Renal cortex interstitium (tissue), 11 donors: ENCODE data around the gene PRSS56. TPM values are rescaled to one million over a fixed set of nuclear protein-coding genes. Genes with fewer than 3 reads are reported as not detected.
"Not testable (repeated sequence)": the region's sequence is repeated elsewhere in the genome, so short reads cannot be mapped to it uniquely, and the experiment has no call there.

Source experiments
- DNase-seq, 11 donors: peaks; one replicate each; pipeline ENCODE4 v3.0.0-alpha.2; 2013; ENCODE audit warnings: low read depth in 9 of 11, low spot score in 4 of 11; ENCODE audit errors: extremely low read depth in 1 of 11
- polyA plus RNA-seq, 3 donors: library from polyadenylated mRNA; unstranded; fragments of 120-200 nt; gene quantifications; one replicate each; pipeline ENCODE4 v1.2.1, GENCODE V29; 2013; ENCODE audit not compliant: insufficient read length in 3 of 3

Gene PRSS56
- polyA plus RNA-seq, 3 donors: 0.09 to 0.83 TPM; not detected in 1

DNA sequence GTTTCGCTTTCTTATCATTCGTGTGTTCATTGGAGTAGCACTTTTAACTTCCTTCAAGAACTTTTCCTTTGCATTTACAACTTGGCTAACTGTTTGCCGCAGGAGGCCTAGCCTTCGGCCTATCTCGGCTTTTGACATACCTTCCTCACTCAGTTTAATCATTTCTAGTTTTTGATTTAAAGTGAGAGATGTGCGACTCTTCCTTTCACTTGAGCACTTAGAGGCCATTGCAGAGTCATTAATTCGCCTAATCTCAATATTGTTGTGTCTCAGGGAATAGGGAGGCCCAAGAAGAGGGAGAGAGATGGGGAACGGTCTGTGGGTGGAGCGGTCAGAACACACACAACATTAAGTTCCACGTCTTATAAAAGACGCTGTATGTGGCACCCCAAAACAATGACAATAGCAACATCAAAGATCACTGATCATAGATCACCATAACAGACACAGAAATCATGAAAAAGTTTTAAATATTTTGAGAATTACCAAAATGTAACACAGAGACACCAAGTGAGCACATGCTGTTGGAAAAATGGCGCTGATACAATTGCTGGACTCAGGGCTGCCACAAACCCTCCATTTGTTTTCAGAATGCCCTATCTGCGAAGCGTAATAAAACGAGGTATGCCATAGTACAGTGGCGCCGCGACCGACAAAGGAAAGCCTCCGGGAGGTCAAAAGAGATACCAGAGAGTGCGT is 29.6 kb downstream of the PRSS56 start:
- no peak for DNase-seq

GRCh38 chr2:232550354-232551249 is 30.4 kb downstream of the PRSS56 start, which contains the start of the genes EIF4E2 and TIGD1:
Gene EIF4E2 (plus strand): TSS chr2:232550689. CDS start chr2:232550725, 36 bp downstream.
Gene TIGD1 (minus strand): TSS chr2:232550557. CDS start chr2:232549882, 675 bp downstream.
- peak; percentile 86 to 94 (median 93) for DNase-seq

- DNase-seq: no peak
Observed at GRCh38 chr2:232551250-232551638, 31.1 kb downstream of the PRSS56 start.

- no peak for DNase-seq
Observed at GRCh38 chr2:232551776-232552175, 31.6 kb downstream of the PRSS56 start.

GRCh38 chr2:232556426-232556825 is 36.2 kb downstream of the PRSS56 start:
- no peak for DNase-seq

- DNase-seq: no peak
Observed at GRCh38 chr2:232562515-232563151, 42.4 kb downstream of the PRSS56 start.

GRCh38 chr2:232563580-232563979 is 43.4 kb downstream of the PRSS56 start:
- DNase-seq: no peak

DNA sequence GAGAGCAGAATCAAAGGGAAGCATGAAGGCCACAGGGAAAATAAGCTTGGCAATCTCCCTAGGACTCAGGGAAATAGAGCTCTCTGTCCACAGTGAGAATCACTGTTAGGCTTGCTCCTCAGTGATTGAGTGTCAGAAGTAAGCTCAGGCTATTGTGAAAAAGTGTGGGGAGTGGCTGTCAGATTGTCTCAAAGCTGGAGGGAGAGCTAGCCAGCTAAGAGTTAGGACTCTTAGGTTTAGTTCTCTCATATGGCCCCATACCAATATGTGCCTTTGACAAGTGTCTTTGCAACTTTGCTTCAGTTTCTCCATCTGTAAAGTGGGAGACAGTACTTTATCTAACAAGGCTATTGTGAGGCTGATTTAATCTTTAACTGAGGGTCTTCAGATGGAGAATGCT is 47.5 kb downstream of the PRSS56 start:
- DNase-seq: no peak

DNA sequence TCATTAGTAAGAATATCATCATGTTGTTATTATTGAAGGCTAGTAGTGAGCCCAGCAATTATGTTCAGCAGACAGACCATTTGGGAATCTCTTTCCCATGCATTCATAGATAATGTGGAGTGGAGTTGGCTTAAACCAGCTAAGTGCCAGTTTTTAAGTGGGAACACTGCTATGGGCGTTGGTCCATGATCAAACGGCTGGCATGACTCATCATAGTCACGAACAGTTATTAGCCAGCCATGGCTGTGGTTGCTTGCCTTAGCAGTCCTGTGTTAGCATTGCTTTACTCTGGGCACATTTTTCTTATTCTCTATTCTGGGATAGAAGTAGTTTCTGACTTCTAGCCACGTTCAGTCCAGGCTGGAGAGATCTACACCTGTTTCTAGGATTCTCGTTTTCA is 48.0 kb downstream of the PRSS56 start:
- DNase-seq: no peak

GRCh38 chr2:232569541-232569940 is 49.4 kb downstream of the PRSS56 start:
- no peak for DNase-seq

DNA sequence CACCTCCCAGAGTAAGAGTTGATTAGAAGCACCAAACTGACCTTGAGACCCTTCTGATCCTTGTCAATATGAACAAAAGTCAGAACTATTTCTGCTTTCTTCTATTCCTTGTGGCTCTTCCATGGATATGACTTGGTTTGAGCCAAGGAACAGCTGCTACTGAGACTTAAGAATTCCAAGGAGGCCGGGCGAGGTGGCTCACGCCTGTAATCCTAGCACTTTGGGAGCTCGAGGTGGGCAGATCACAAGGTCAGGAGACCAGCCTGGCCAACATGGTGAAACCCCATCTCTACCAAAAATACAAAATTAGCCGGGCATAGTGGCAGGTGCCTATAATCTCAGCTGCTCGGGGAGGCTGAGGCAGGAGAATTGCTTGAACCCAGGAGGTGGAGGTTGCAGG is 50.3 kb downstream of the PRSS56 start:
- DNase-seq: not testable (repeated sequence)

DNA sequence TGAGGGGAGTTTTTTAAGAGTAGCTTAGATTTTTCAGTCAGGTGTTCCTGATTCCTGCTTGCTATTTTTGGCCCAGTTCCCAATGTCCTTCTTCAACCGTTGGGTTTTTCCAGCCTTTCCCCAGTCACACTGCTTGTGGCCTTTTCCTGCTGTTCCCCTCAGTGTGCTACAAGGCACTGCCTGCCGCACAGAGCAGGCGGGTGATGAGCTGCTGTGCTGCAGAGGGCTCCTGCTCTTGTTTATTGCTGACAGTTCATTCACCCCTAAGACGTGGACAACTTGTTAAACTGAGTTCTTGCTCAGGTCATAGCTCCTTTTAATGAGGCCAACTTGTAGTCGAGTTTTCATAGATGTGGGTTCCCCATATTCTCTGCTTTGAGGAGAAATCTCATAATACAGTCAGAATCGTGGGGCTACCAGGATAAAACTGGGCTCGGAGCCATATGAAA is 50.9 kb downstream of the PRSS56 start:
- no peak for DNase-seq

- DNase-seq: no peak
Observed at GRCh38 chr2:232573042-232573441, 52.9 kb downstream of the PRSS56 start.

- no peak for DNase-seq
Observed at GRCh38 chr2:232573771-232574435, 53.7 kb downstream of the PRSS56 start.

- no peak for DNase-seq
Observed at GRCh38 chr2:232574674-232575403, 54.7 kb downstream of the PRSS56 start.
